ENCODE results near the gene SPATA6L.

DNA sequence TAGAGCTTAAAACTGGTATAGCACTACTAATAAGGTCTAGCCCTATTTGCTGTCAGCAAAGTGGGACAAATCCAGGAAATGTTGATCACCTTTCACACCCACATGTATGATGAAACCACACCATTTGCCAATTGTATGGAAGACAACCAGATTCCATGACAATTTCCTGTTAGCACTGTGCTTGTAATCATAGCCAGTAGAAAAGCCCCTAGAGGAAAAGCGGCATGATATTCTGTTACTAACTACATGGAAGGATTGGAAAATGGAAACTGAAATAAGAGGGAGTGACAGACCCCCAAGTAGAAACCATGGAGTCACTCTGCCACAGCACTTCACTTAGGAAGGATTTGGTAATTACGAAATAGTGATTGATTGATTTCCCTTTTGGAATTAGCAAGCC, 923 bp downstream of the SPATA6L start:
- TF ChIP-seq, protein P1, sequence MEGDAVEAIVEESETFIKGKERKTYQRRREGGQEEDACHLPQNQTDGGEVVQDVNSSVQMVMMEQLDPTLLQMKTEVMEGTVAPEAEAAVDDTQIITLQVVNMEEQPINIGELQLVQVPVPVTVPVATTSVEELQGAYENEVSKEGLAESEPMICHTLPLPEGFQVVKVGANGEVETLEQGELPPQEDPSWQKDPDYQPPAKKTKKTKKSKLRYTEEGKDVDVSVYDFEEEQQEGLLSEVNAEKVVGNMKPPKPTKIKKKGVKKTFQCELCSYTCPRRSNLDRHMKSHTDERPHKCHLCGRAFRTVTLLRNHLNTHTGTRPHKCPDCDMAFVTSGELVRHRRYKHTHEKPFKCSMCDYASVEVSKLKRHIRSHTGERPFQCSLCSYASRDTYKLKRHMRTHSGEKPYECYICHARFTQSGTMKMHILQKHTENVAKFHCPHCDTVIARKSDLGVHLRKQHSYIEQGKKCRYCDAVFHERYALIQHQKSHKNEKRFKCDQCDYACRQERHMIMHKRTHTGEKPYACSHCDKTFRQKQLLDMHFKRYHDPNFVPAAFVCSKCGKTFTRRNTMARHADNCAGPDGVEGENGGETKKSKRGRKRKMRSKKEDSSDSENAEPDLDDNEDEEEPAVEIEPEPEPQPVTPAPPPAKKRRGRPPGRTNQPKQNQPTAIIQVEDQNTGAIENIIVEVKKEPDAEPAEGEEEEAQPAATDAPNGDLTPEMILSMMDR (conservative IDR thresholded peaks at IDR 0.05 in 1 of 2, IDR thresholded peaks at IDR 0.05 in 1 of 2; ENCODE audit: extremely low read depth in 1 of 2, insufficient read depth in 1 of 2, low read depth in 1 of 2, low read length in 2 of 2), result no peak
- TF ChIP-seq EZH2 (IDR thresholded peaks at IDR 0.05; ENCODE audit: borderline replicate concordance, low read length), result no peak

All from mammary epithelial cell (primary cell).